Erythroblast (primary cell): ENCODE results near the gene ST3GAL3.

Experiments used
- GATA1 ChIP-seq: IDR thresholded peaks from 2 replicates; pipeline ENCODE4 v1.6.1; 2011; ENCODE audit warnings: low read depth, mild to moderate bottlenecking, control low read depth, low read length, moderate library complexity
- POLR2A ChIP-seq: IDR thresholded peaks from 2 replicates; pipeline ENCODE4 v1.6.1; 2011; ENCODE audit warnings: mild to moderate bottlenecking, low read length

DNA sequence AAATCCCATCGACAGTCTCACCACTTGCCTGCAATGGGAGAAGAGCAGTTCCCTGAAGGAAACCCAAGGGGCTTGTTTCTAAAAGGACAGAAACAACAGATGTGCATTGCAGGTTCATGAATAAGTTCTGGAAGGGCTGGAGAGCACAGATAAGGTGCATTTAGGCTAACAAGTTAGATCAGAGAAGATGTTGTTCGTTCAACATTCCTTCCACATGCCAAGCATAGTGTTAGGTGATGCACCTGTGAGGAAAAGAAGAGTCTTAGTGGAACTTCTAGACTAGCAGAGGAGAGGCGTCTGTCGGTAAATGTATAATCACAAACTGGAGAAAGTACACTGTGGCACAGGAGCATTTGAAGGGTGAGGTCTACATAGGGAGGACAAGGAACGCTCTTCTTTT is 98.0 kb downstream of the ST3GAL3 start:
- no peak for TF ChIP-seq POLR2A
- TF ChIP-seq GATA1, result no peak
